HL-60 (cell line): ENCODE results near the gene LRRC39.

Source experiments
- DNase-seq, 2 experiments: peaks; one replicate each; pipeline ENCODE4 v3.0.0-alpha.2; 2010 to 2020; ENCODE audit warnings: low read depth in 1 of 2, low spot score in 1 of 2
- H3K27ac ChIP-seq: fragments of 250-450 bp; sonication (Bioruptor Pico); replicated peaks from 2 replicates; pipeline ENCODE4 v1.5.1; 2020; ENCODE audit warnings: mild to moderate bottlenecking, moderate library complexity
- H3K27me3 ChIP-seq: fragments of 250-450 bp; sonication (Bioruptor Pico); 2 replicates; pipeline ENCODE4 v1.5.1; 2021; ENCODE audit warnings: mild to moderate bottlenecking, moderate library complexity; ENCODE audit not compliant: insufficient read depth, poor library complexity, severe bottlenecking
- H3K4me3 ChIP-seq: replicated peaks from 2 replicates; pipeline ENCODE4 v1.5.1; 2011; ENCODE audit warnings: mild to moderate bottlenecking, control low read depth, low read length; ENCODE audit not compliant: insufficient read depth
- GABPA ChIP-seq: IDR thresholded peaks from 2 replicates; pipeline ENCODE4 v1.6.1; 2012; ENCODE audit warnings: low read depth
- POLR2AphosphoS5 ChIP-seq: IDR thresholded peaks from 2 replicates; pipeline ENCODE4 v1.6.1; 2012; ENCODE audit warnings: low read depth
- SPI1 ChIP-seq: IDR thresholded peaks from 2 replicates; pipeline ENCODE4 v1.6.1; 2012; ENCODE audit warnings: low read depth, mild to moderate bottlenecking, borderline replicate concordance
- long read RNA-seq: library from polyadenylated mRNA; unstranded; transcript quantifications from one replicate; pipeline ENCODE4 v2.0.0, GENCODE V29; 2020
- TF ChIP-seq, protein P1 (sequence below): IDR thresholded peaks from 2 replicates; pipeline ENCODE4 v1.6.1; 2012; ENCODE audit warnings: low read depth; ENCODE audit not compliant: insufficient replicate concordance
- TF ChIP-seq, protein P2 (sequence below): IDR thresholded peaks from one replicate; pipeline ENCODE4 v1.5.1; 2011; ENCODE audit warnings: low read length, control low read depth, inconsistent platforms; ENCODE audit not compliant: insufficient read depth

Gene LRRC39
- long read RNA-seq, partial matches to known transcripts: 1 of 2 reads
- long read RNA-seq, other reads (novel, unspliced or antisense): 1 of 2 reads

DNA sequence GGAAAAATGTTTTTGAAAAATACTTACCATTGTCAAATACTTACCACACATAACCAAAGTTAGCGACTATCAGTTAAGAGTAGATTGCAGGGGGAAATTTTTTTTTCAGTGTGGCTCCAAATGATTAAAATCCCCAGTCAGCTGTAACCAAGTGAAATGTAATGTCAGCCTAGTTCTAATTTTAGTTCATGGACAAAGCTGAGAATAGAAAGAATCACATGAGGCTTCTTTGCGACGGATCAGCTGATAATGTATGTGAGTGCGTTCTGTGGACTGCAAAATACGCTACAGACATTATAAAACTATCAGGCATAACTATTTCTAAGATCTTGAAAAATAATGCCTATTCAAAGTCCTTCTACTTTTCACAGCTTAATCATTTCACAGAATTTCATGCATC lies at the start of gene LRRC39:
TSS of gene LRRC39 (minus strand) at position 166 of the 400 bp plus-strand sequence. CDS start 9,740 bp downstream, outside the sequence.
- Histone ChIP-seq H3K27ac (no peak within 1 kb of the TSS), H3K4me3 (no peak within 1 kb of the TSS), H3K27me3 (no peaks in the 10 kb centered on the region)
- DNase-seq: no peak
- TF ChIP-seq GABPA (no peak), SPI1 (no peak), POLR2AphosphoS5 (no peak)
- TF ChIP-seq, protein P1, sequence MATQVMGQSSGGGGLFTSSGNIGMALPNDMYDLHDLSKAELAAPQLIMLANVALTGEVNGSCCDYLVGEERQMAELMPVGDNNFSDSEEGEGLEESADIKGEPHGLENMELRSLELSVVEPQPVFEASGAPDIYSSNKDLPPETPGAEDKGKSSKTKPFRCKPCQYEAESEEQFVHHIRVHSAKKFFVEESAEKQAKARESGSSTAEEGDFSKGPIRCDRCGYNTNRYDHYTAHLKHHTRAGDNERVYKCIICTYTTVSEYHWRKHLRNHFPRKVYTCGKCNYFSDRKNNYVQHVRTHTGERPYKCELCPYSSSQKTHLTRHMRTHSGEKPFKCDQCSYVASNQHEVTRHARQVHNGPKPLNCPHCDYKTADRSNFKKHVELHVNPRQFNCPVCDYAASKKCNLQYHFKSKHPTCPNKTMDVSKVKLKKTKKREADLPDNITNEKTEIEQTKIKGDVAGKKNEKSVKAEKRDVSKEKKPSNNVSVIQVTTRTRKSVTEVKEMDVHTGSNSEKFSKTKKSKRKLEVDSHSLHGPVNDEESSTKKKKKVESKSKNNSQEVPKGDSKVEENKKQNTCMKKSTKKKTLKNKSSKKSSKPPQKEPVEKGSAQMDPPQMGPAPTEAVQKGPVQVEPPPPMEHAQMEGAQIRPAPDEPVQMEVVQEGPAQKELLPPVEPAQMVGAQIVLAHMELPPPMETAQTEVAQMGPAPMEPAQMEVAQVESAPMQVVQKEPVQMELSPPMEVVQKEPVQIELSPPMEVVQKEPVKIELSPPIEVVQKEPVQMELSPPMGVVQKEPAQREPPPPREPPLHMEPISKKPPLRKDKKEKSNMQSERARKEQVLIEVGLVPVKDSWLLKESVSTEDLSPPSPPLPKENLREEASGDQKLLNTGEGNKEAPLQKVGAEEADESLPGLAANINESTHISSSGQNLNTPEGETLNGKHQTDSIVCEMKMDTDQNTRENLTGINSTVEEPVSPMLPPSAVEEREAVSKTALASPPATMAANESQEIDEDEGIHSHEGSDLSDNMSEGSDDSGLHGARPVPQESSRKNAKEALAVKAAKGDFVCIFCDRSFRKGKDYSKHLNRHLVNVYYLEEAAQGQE: no peak
- TF ChIP-seq, protein P2, sequence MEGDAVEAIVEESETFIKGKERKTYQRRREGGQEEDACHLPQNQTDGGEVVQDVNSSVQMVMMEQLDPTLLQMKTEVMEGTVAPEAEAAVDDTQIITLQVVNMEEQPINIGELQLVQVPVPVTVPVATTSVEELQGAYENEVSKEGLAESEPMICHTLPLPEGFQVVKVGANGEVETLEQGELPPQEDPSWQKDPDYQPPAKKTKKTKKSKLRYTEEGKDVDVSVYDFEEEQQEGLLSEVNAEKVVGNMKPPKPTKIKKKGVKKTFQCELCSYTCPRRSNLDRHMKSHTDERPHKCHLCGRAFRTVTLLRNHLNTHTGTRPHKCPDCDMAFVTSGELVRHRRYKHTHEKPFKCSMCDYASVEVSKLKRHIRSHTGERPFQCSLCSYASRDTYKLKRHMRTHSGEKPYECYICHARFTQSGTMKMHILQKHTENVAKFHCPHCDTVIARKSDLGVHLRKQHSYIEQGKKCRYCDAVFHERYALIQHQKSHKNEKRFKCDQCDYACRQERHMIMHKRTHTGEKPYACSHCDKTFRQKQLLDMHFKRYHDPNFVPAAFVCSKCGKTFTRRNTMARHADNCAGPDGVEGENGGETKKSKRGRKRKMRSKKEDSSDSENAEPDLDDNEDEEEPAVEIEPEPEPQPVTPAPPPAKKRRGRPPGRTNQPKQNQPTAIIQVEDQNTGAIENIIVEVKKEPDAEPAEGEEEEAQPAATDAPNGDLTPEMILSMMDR: no peak

DNA sequence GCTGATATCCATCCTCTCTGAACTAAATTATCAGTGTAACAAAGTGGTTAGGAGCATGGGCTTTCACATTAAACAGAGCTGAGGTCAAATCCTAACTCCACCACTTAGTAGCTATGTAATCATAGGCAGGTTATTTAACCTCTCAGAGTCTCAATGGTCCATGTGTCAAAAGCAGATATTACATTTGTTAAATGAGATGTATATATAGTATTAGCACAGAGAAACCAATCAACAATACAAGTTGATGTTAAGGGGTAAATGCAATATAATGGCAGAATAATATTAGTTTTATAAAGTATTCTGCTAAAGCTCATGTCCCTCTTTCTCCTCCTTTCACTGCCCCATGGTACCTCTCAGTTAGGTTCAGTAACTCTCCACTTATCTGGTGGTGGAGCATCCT lies 44.4 kb upstream of the LRRC39 start:
- DNase-seq: no peak
- Histone ChIP-seq H3K27ac (no peak overlapping the region), H3K4me3 (no peak overlapping the region), H3K27me3 (no peaks in the 10 kb centered on the region)
- TF ChIP-seq, protein P2: no peak
- no peak for TF ChIP-seq POLR2AphosphoS5
- TF ChIP-seq SPI1: no peak
- TF ChIP-seq, protein P1: no peak
- TF ChIP-seq GABPA: no peak

DNA sequence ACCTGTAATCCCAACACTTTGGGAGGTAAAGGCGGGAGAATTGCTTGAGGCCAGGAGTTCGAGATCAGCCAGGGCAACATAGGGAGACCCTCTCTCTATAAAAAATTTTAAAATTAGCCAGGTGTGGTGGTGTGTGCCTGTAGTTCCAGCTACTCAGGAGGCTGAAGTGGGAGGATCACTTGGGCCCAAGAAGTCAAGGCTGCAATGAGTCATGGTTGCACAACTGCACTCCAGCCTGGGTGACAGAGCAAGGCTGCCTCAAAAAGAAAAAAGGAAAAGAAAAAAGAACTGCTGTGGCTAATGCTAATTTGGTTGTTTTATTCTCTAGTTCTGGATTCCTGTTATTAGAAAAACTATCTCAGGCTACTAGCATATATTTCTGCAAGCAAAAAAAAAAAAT lies 41.8 kb upstream of the LRRC39 start:
- TF ChIP-seq SPI1: no peak
- no peak for TF ChIP-seq GABPA
- TF ChIP-seq, protein P1: no peak
- TF ChIP-seq, protein P2: no peak
- TF ChIP-seq POLR2AphosphoS5: no peak
- DNase-seq: peak; percentile 13 to 23
- no peak overlapping the region for H3K27ac ChIP-seq
- H3K4me3 ChIP-seq: no peak overlapping the region
- H3K27me3 ChIP-seq: no peaks in the 10 kb centered on the region
